Fibroblast of lung (primary cell): ENCODE measurements around the gene FUBP1. TPM values are rescaled to one million over a fixed set of nuclear protein-coding genes. Genes with fewer than 3 reads are reported as not detected.

ENCODE experiments used
- DNase-seq, 2 donors: peaks; one replicate each; pipeline versions ENCODE4 v3.0.0 to v3.0.0-alpha.2; 2010; ENCODE audit warnings: low read depth in 2 of 2
- H2AFZ ChIP-seq: 2 replicates; pipeline ENCODE4 v1.5.1; 2012; ENCODE audit warnings: low read length, control low read depth, inconsistent platforms
- H3K27ac ChIP-seq: 2 replicates; pipeline ENCODE4 v1.5.1; 2011; ENCODE audit warnings: low read length, control low read depth; ENCODE audit not compliant: insufficient read depth
- H3K27me3 ChIP-seq: 2 replicates; pipeline ENCODE4 v1.5.1; 2011; ENCODE audit warnings: mild to moderate bottlenecking, low read length; ENCODE audit not compliant: control insufficient read depth, insufficient read depth
- H3K36me3 ChIP-seq: 2 replicates; pipeline ENCODE4 v1.5.1; 2011; ENCODE audit warnings: low read length; ENCODE audit not compliant: control insufficient read depth, insufficient read depth
- H3K4me1 ChIP-seq: 2 replicates; pipeline ENCODE4 v1.5.1; 2011; ENCODE audit warnings: low read length; ENCODE audit not compliant: control insufficient read depth, insufficient read depth; ENCODE audit errors: extremely low read depth
- H3K4me2 ChIP-seq: 2 replicates; pipeline ENCODE4 v1.5.1; 2011; ENCODE audit warnings: low read length, control low read depth; ENCODE audit not compliant: insufficient read depth; ENCODE audit errors: extremely low read depth
- H3K4me3 ChIP-seq, 4 experiments: fragments of 200-600 bp in 1 of 4; sonication (generic) in 1 of 4; replicated peaks in 1 of 4; 2 replicates each; pipeline ENCODE4 v1.5.1; 2011 to 2016; ENCODE audit warnings: low read length in 4 of 4, low read depth in 3 of 4, mild to moderate bottlenecking in 3 of 4, control low read depth in 2 of 4, inconsistent platforms in 1 of 4, mixed read lengths in 1 of 4; ENCODE audit not compliant: insufficient read depth in 1 of 4; ENCODE audit errors: control extremely low read depth in 1 of 4
- H3K79me2 ChIP-seq: 2 replicates; pipeline ENCODE4 v1.5.1; 2012; ENCODE audit warnings: mild to moderate bottlenecking, low read length, inconsistent platforms; ENCODE audit not compliant: control insufficient read depth, insufficient read depth
- H3K9ac ChIP-seq: 2 replicates; pipeline ENCODE4 v1.5.1; 2011; ENCODE audit warnings: mild to moderate bottlenecking, low read length, control low read depth; ENCODE audit not compliant: insufficient read depth
- H3K9me3 ChIP-seq: 2 replicates; pipeline ENCODE4 v1.5.1; 2012; ENCODE audit warnings: low read depth, low read length; ENCODE audit not compliant: control insufficient read depth, insufficient read depth
- H4K20me1 ChIP-seq: 2 replicates; pipeline ENCODE4 v1.5.1; 2011; ENCODE audit warnings: low read length; ENCODE audit not compliant: control insufficient read depth, insufficient read depth; ENCODE audit errors: extremely low read depth
- CTCF ChIP-seq, 2 donors: IDR thresholded peaks in 1 of 2; conservative IDR thresholded peaks in 1 of 2; 1 replicate in 1 of 2; 2 replicates in 1 of 2; pipeline ENCODE4 v1.5.1; 2011 to 2012; ENCODE audit warnings: low read length in 2 of 2, control low read depth in 1 of 2, inconsistent platforms in 1 of 2, low read depth in 1 of 2, mild to moderate bottlenecking in 1 of 2
- EZH2 ChIP-seq: IDR thresholded peaks from 2 replicates; pipeline ENCODE4 v1.5.1; 2012; ENCODE audit warnings: low read length, control low read depth, mild to moderate bottlenecking; ENCODE audit errors: missing control alignments
- polyA plus RNA-seq, 2 donors: library from polyadenylated mRNA; depleted of rRNA in 1 of 2; stranded (reverse) in 1 of 2; unstranded in 1 of 2; fragments of >200 nt; gene quantifications; 2 replicates each; pipeline ENCODE4 v1.2.1, GENCODE V29; 2011 to 2012; ENCODE audit warnings: missing spikeins in 1 of 2
- total RNA-seq: library from RNA; depleted of rRNA; stranded (reverse); fragments of >200 nt; gene quantifications from 2 replicates; pipeline ENCODE4 v1.2.1, GENCODE V29; 2014

FUBP1 gene
- total and polyA plus RNA-seq, 2 donors (not counting 1 experiment from before 2014, with no cell fraction given): 99.4 to 102 TPM

GRCh38 chr1:77938651-77939050 lies 40.2 kb downstream of the FUBP1 start:
- Histone ChIP-seq H3K9me3 (no peaks in the 10 kb centered on the region), H3K4me3 (no peak overlapping the region), H4K20me1 (no peaks in the 10 kb centered on the region), H3K27ac (no peak overlapping the region), H3K4me2 (no peak overlapping the region), H3K36me3 (peaks cover 7% of the 10 kb centered on the region), H2AFZ (no peak overlapping the region), H3K4me1 (no peaks in the 10 kb centered on the region), H3K27me3 (no peaks in the 10 kb centered on the region), H3K79me2 (no peaks in the 10 kb centered on the region), H3K9ac (no peak overlapping the region)
- no peak for DNase-seq
- no peak for TF ChIP-seq CTCF (conservative IDR thresholded peaks at IDR 0.05 in 1 of 2, IDR thresholded peaks at IDR 0.05 in 1 of 2; ENCODE audit: low read depth in 1 of 2, low read length in 2 of 2)
- no peak for TF ChIP-seq EZH2

- Histone ChIP-seq H3K27ac (no peak overlapping the region), H3K4me1 (no peaks in the 10 kb centered on the region), H3K4me3 (no peak overlapping the region), H2AFZ (no peak overlapping the region), H3K27me3 (no peaks in the 10 kb centered on the region), H3K4me2 (no peak overlapping the region), H3K79me2 (peaks cover 2% of the 10 kb centered on the region), H3K9ac (no peak overlapping the region), H3K36me3 (peaks cover 13% of the 10 kb centered on the region), H4K20me1 (no peaks in the 10 kb centered on the region), H3K9me3 (no peaks in the 10 kb centered on the region)
- DNase-seq: no peak
- TF ChIP-seq EZH2 (no peak), CTCF (conservative IDR thresholded peaks at IDR 0.05 in 1 of 2, IDR thresholded peaks at IDR 0.05 in 1 of 2; ENCODE audit: low read depth in 1 of 2, low read length in 2 of 2) (no peak)
Observed at GRCh38 chr1:77929806-77930205, 49.1 kb downstream of the FUBP1 start.

GRCh38 chr1:77927414-77927813 lies 51.5 kb downstream of the FUBP1 start:
- peaks cover 10% of the 10 kb centered on the region for H3K36me3 ChIP-seq
- H3K27me3 ChIP-seq: no peaks in the 10 kb centered on the region
- no peak overlapping the region for H3K27ac ChIP-seq
- H4K20me1 ChIP-seq: no peaks in the 10 kb centered on the region
- TF ChIP-seq CTCF (conservative IDR thresholded peaks at IDR 0.05 in 1 of 2, IDR thresholded peaks at IDR 0.05 in 1 of 2; ENCODE audit: low read depth in 1 of 2, low read length in 2 of 2) (no peak), EZH2 (no peak)
- no peak overlapping the region for H3K4me3 ChIP-seq
- no peak overlapping the region for H2AFZ ChIP-seq
- H3K9ac ChIP-seq: no peak overlapping the region
- no peaks in the 10 kb centered on the region for H3K9me3 ChIP-seq
- peaks cover 2% of the 10 kb centered on the region for H3K79me2 ChIP-seq
- no peak overlapping the region for H3K4me2 ChIP-seq
- H3K4me1 ChIP-seq: no peaks in the 10 kb centered on the region
- DNase-seq: no peak
